GM11168 (cell line): ENCODE measurements around the gene GDF15.

Source experiments
- in situ Hi-C: fragments of 300-500 bp; cut with MboI; formaldehyde crosslinking; loops from one replicate; pipeline ENCODE4 v1.12.0; 2022; ENCODE audit warnings: low sequenced_read_pairs; ENCODE audit not compliant: unreplicated experiment

The GDF15 gene

DNA sequence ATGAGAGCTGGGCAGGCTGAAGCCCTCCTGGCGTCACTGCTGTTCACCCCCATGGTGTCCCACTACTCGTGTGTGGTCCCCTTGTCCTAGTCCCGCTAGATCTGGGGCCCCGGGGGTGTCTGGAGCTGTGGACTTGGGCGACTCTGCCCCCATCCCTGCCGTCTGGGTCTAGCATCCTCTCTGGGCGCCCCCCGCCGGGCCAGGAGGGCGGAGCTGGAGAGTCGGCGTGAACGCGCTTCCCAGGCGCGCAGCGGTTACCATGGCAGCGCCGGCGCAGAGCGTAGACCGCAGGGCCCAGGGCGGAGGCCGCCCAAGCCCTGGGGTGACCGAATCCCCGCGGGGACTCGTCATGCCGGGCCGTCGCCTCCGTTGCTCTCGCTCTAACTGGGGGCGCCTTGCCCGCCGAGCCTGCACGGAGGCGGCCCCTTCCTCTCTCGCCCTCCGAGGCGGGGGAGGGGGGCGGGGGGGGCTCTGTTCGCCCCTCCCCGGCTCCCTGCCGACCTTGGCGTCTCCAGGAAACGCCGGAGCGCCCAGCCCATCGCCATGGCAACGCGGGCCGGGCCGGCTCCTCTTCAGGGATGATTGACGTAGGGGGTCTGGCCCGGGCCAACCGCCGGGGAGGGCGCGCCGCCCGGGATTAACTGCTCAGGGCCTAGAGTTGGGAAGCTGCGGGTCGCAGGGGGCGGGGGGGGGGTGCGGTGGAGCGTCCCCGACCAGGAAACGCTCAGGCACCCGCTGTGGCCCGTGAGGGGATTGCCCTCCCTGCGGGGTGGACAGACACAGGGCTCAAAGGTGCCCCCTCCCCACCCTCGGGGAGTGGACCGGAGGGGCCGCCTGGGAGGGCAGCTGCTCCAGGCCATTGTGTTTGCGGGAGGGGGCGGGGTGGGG, 43.1 kb downstream of the GDF15 start:
- in situ Hi-C loops = no loop called here

- in situ Hi-C loops = no loop called here
These were observed 43.9 kb downstream of the GDF15 start for GRCh38 chr19:18429717-18430416.

DNA sequence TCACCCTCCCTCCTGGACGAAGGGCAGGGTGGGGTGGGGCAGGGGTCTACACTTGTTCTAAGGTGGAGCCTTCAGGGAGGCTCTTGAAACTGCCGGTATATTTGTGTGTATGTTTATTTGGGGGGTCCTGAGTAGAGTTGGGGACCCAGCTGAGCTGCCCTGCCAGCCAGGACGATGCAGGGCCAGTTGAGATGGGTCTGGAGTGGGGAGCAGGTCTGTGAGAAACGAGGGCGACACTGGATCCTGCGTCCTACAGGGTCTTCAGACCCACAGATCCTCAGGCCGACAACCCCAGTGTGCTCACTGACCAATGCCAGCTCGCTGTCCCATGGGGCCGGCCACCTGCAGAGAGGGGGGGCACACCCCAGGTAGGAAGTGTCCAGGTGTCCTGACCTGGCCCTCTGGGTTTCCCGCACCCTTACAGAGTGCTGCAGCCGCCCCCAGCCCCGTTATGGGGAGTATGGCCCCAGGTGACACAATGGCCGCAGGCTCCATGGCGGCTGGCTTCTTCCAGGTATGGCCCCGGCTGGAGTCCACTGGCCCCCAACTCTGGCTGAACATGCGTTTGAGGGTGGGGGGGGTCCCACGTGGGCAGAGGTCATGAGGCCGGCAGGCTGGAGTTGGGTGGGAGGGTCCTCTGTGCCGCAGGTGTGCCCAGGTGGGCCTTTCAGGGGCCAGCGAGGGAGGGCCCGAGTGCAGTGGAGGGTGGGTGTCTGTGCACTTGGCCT, 44.6 kb downstream of the GDF15 start:
- in situ Hi-C loops = no loop called here

GRCh38 chr19:18431351-18432197, 45.6 kb downstream of the GDF15 start:
- in situ Hi-C loops = no loop called here

- in situ Hi-C loops = no loop called here
These were observed 46.5 kb downstream of the GDF15 start for GRCh38 chr19:18432275-18433014.

- in situ Hi-C loops = no loop called here
These were observed 47.2 kb downstream of the GDF15 start for GRCh38 chr19:18433015-18433691.

DNA sequence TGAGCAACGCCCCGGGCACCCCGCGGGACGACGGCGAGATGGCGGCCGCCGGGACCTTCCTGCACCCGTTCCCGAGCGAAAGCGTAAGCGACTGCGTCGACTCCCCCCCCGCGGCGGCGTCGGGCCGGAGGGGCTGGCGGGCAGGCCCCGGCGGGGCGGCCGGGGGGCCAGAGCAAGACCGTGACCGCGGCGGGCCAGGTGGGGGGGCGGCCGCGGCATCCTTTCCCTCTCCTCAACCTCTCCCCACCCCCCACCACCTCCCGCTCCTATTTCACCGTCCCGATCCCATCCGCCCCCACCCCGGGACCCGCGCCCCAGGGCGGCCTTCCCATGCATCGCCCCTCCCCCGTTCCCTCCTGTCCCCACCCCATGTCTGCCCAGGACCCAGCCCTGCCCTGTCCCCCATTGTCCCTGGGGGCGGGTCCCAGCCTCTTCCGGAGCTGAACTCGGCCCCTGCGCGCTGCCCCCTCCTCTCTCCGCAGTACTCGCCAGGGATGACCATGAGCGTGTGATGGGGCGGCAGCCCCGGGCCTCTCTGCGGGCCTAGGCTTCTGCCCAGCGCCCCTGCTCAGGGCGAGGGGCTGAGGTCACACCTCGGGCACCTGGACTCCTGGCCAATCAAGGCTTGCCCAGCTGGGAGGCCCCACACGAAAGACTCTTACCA, 47.9 kb downstream of the GDF15 start:
- in situ Hi-C loops = no loop called here

DNA sequence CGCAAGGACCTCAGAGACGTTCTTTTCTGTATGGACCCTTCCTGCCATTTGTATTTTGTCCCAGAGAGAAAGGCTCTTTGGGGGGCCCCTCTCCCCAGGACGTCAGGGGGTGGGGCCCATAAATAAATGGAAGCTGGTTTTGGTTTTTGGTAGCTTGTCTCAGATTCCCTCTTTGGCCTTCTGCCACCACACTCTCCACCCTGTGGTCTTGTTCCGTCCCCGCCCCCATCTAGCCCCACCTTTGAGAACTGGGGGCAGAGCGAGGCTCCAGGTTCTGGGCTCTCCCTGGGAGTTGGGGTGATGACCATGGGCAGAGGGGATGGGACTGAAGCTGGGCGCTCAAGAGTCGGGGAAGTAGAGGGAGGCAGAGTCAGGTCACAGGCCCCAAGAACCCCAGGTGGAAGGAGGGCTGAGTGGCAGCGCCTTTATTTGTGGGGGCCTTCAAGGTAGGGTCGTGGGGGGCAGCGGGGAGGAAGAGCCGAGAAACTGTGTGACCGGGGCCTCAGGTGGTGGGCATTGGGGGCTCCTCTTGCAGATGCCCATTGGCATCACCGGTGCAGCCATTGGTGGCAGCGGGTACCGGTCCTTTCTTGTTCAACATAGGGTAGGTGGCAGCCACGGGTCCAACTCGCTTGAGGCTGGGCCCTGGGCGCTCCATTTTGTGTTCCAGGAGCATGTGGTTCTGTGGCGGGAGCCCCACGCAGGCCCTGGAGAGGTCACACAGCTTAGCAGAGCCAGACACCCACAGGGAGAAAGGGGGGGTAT, 48.6 kb downstream of the GDF15 start:
- in situ Hi-C loops = no loop called here

DNA sequence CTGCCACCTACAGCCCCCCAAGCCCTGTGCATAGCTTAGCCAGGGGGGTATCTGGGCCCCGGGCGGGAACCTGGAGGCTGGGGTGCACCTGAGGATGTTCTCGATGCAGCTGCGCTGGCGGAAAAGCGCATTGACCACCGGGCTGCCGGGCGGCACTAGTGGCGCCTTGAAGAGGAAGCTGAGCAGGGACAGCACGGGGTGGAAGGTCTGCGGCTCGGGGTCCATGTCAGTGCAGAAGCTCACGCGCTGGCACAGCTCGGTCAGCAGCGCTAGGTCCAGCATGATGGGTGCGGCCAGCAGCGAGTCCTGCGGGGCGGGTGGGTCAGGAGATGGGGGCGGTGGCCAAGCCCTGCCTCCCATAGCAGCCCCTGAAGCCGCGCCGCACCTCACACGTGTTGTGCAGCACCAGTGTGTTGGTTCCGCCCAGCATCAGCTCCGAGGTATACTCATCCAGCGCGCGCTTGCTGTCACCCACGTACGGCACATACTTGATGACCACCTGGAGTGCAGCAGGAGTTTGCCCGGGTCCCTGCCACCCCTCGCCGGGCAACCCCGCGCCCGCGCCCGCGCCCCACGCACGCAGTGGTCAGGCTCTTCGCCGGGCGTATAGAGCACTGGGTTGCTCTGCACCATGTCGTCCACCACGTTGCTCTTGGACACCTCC, 49.4 kb downstream of the GDF15 start:
- in situ Hi-C loops = no loop called here

DNA sequence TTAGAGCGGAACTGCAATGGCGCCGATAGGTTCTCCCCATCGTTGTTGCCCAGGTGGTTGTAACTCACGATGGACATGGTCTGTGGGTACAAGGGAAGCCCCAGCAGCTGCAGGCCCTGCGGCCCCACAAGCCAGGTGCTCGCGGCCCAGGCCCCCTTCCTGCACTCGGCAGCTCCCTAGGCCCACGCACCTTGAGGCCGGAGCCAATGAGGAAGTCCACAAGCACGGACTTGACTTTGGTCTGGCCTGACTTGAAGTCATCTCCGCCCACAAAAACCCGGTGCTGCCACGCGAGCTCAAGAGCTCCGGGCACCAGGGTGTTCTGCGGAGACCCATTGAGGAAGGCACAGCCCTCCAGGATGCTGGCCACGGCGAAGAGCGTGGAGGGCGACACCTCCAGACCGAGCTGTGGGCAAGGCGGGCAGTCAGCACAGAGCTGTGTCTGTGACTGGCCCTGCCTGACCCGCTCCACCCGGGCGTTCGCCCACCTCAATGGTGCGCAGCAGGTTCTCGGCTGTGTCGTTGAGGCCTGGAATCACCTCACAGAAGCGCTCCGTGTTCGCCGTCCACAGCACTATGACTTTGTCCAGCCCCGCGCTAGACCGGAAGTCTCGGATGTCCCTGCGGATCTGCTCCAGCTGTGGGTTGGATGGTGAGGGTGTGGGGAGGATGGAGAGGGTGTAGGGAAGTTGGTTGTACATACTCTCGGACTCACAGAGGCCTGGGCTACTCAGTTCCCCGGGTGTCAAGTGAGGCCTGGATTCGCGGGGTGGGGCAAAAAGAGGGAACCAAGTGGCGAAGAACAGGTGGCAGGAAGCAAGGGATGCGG, 50.1 kb downstream of the GDF15 start:
- in situ Hi-C loops = no loop called here

GRCh38 chr19:18436671-18437490, 50.9 kb downstream of the GDF15 start:
- in situ Hi-C loops = no loop called here

DNA sequence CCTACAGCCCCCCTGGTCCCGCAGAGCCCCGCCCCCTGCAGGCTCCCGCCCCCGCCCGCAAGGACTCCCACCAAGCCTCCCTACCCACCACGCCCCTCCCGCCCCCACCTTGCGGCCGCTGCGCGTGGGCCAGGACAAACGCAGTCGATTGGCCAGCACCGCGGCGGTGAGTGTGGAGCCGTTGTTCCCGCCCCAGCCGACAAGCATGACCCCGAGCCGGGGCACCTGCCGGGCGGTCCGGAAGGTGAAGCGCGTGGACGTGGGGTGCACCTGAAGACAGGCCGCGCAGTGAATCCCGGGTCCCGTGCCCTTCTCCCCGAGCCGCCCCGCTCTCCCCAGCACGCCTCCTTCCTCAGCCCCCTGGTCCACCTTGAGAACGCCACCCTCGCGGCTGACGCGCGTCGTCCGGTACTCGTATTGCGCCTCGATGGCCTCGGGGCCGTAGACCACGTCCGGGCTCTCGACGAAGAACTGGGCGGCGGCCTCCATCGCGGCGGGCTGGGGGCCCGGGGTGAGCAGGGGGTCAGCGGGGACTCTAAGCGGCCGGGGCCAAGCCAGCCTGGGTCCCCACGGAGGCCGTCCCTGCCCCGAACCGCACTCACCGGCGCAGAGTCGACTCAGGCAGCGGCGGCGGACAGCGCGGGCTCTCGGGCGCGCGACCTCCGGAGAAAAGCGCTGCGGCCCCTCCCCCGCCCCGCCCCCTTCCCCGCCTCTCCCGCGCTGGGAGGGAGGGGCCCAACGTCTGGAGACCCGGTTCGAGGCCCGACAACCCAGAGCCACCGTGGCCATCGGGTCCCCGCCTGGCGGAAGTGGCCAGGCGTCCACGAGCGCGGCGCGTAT, 51.8 kb downstream of the GDF15 start, which contains the start of gene ISYNA1:
ISYNA1 (minus strand) TSS at position 643 of the 840 bp plus-strand sequence; CDS start at position 489, 154 bp downstream.
- in situ Hi-C loops = no loop called here

- in situ Hi-C loops = no loop called here
These were observed 52.5 kb downstream of the GDF15 start for GRCh38 chr19:18438331-18439024.
